Measurements from ENCODE around the gene ZNF541. TPM values are rescaled to one million over a fixed set of nuclear protein-coding genes. Genes with fewer than 3 reads are reported as not detected.

The ZNF541 gene
- total and polyA plus RNA-seq, 2 experiments from 2014 or later, result 0.26 to 0.42 TPM

- no peak for TF ChIP-seq NANOG (IDR thresholded peaks at IDR 0.05; ENCODE audit: borderline replicate concordance)
- TF ChIP-seq ETS1 (IDR thresholded peaks at IDR 0.05), result no peak
- TF ChIP-seq CREB1 (CRISPR knock-in tag; IDR thresholded peaks at IDR 0.05; ENCODE audit: low read depth), result no peak
- TF ChIP-seq STAT1 (IDR thresholded peaks at IDR 0.05; ENCODE audit: unreplicated experiment), result no peak
- TF ChIP-seq POLR2AphosphoS5 (IDR thresholded peaks at IDR 0.05; ENCODE audit: low read depth), result no peak
- no peak for TF ChIP-seq EZH2 (IDR thresholded peaks at IDR 0.05; ENCODE audit: low read depth, unreplicated experiment)
- TF ChIP-seq ZNF462 (CRISPR knock-in tag; IDR thresholded peaks at IDR 0.05), result no peak
- TF ChIP-seq EZH2phosphoT487 (IDR thresholded peaks at IDR 0.05; ENCODE audit: unreplicated experiment), result no peak
Observed at GRCh38 chr19:47601180-47601904, 28.4 kb upstream of the ZNF541 start (continued).

All from GM23338 (cell line).